ENCODE data around the gene USP35.

USP35 gene, protein sequence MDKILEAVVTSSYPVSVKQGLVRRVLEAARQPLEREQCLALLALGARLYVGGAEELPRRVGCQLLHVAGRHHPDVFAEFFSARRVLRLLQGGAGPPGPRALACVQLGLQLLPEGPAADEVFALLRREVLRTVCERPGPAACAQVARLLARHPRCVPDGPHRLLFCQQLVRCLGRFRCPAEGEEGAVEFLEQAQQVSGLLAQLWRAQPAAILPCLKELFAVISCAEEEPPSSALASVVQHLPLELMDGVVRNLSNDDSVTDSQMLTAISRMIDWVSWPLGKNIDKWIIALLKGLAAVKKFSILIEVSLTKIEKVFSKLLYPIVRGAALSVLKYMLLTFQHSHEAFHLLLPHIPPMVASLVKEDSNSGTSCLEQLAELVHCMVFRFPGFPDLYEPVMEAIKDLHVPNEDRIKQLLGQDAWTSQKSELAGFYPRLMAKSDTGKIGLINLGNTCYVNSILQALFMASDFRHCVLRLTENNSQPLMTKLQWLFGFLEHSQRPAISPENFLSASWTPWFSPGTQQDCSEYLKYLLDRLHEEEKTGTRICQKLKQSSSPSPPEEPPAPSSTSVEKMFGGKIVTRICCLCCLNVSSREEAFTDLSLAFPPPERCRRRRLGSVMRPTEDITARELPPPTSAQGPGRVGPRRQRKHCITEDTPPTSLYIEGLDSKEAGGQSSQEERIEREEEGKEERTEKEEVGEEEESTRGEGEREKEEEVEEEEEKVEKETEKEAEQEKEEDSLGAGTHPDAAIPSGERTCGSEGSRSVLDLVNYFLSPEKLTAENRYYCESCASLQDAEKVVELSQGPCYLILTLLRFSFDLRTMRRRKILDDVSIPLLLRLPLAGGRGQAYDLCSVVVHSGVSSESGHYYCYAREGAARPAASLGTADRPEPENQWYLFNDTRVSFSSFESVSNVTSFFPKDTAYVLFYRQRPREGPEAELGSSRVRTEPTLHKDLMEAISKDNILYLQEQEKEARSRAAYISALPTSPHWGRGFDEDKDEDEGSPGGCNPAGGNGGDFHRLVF

GRCh38 chr11:78188286-78189173, at the start of gene USP35, which contains the start of gene KCTD21:
USP35 (plus strand) TSS chr11:78188919; CDS start chr11:78196246, 7,327 bp downstream.
KCTD21 (minus strand) TSS chr11:78188626; CDS start chr11:78174554, 14,072 bp downstream.
- no peaks in the 10 kb centered on the region for H3K27me3 ChIP-seq (replicated peaks; ENCODE audit: insufficient read depth, low read length)
- peak; percentile 97 for DNase-seq
- no peaks in the 10 kb centered on the region for H3F3A ChIP-seq (ENCODE audit: insufficient read depth, low read length)
- no peaks in the 10 kb centered on the region for H3K9me3 ChIP-seq (replicated peaks; ENCODE audit: insufficient read depth, low read length)
- peak within 1 kb of the TSS; percentile 67 for H3K9ac ChIP-seq (ENCODE audit: low read length)
- TF ChIP-seq EZH2phosphoT487 (IDR thresholded peaks at IDR 0.05; ENCODE audit: low read length), result no peak
- no peak for TF ChIP-seq EZH2 (optimal IDR thresholded peaks at IDR 0.05; ENCODE audit: low read depth, low read length)
- TF ChIP-seq CTCF (IDR thresholded peaks at IDR 0.05; ENCODE audit: low read length), result no peak
- peak within 1 kb of the TSS; percentile 95 for H2AFZ ChIP-seq (ENCODE audit: low read length)
- no peaks in the 10 kb centered on the region for H3K36me3 ChIP-seq (replicated peaks; ENCODE audit: insufficient read depth, low read length)
- peak within 1 kb of the TSS; percentile 89 for H3K4me3 ChIP-seq (ENCODE audit: low read length)
- H3K79me2 ChIP-seq (ENCODE audit: low read length), result 0 out of 2 replicates have a peak, but pooled peaks cover 5% of the 10 kb centered on the region
- no peak within 1 kb of the TSS for H3K27ac ChIP-seq (ENCODE audit: low read length)
- peak within 1 kb of the TSS; percentile 94 for H3K4me2 ChIP-seq (ENCODE audit: low read depth, low read length)
- H4K20me1 ChIP-seq (ENCODE audit: insufficient read depth, low read length), result no peaks in the 10 kb centered on the region
- no peaks in the 10 kb centered on the region for H3K9me2 ChIP-seq (replicated peaks; ENCODE audit: insufficient read depth, low read length)
- peaks cover 15% of the 10 kb centered on the region; the same call in 1 of the 2 replicates for H3K4me1 ChIP-seq (ENCODE audit: low read length)

DNA sequence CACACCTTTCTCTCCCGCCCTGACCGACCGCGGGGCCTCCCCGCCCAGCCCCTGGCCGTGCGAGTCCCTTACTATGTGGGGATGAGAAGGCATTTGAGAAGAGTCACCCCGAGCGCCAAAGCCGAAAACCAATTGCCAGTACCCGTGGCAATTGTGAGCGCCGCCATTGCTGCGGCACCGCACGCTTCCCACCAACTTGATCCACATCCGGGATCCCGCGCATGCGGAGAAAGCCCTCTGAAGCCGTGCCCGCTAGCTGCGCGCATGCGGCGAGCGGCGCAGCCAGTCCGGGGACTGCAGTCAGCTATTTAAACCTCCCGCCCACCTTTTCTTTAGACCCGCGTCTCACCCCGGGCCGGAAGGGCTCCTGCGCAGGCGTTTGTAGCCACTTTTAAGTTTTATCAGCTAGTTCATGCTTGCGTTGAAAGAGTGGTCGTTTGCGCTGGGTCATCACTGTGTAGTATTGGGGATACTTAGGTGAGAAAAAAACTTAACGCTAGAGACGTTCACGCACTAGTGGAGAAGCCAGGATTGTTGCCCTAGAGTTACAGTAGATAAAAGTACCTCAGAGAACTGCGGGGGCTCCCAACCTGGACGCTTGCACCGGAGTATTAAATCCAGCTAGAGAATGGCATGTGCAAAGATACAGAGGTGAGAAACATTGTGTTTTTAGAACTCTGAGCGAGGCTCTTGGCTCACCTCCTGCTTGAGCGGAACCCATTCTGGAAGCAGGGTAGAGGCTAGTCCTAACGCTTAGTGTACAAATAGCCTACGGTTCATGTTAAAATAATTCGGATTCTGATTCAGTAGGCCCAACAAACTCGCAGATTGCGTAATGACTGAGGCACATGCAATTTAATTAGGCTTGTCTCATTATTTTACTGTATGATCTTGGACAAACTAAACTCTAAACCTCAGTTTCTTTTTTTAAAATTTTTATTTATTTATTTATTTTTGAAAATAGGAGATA, 49.0 kb upstream of the USP35 start, which contains the start of gene ALG8:
TSS of gene ALG8 (minus strand) at position 205 of the 970 bp plus-strand sequence. CDS start at position 167, 38 bp downstream.
- H3K27ac ChIP-seq (ENCODE audit: low read length), result peak within 1 kb of the TSS; percentile 60
- H3K36me3 ChIP-seq (replicated peaks; ENCODE audit: insufficient read depth, low read length), result no peaks in the 10 kb centered on the region

More for the DNA sequence above, 49.0 kb upstream of the USP35 start, which contains the start of gene ALG8:
- peak within 1 kb of the TSS; percentile 86 for H3K9ac ChIP-seq (ENCODE audit: low read length)
- no peaks in the 10 kb centered on the region for H3K9me3 ChIP-seq (replicated peaks; ENCODE audit: insufficient read depth, low read length)
- H3K4me2 ChIP-seq (ENCODE audit: low read depth, low read length), result peak within 1 kb of the TSS; percentile 85
- H3K79me2 ChIP-seq (ENCODE audit: low read length), result peaks cover 28% of the 10 kb centered on the region
- peak within 1 kb of the TSS; percentile 77 for H2AFZ ChIP-seq (ENCODE audit: low read length)
- H4K20me1 ChIP-seq (ENCODE audit: insufficient read depth, low read length), result no peaks in the 10 kb centered on the region
- H3F3A ChIP-seq (ENCODE audit: insufficient read depth, low read length), result peaks cover 16% of the 10 kb centered on the region
- TF ChIP-seq CTCF (IDR thresholded peaks at IDR 0.05; ENCODE audit: low read length) (no peak), EZH2phosphoT487 (IDR thresholded peaks at IDR 0.05; ENCODE audit: low read length) (no peak), EZH2 (optimal IDR thresholded peaks at IDR 0.05; ENCODE audit: low read depth, low read length) (no peak)
- H3K4me3 ChIP-seq (ENCODE audit: low read length), result peak within 1 kb of the TSS; percentile 83
- peak; percentile 98 for DNase-seq
- peaks cover 27% of the 10 kb centered on the region for H3K4me1 ChIP-seq (ENCODE audit: low read length)
- no peaks in the 10 kb centered on the region for H3K9me2 ChIP-seq (replicated peaks; ENCODE audit: insufficient read depth, low read length)
- H3K27me3 ChIP-seq (replicated peaks; ENCODE audit: insufficient read depth, low read length), result no peaks in the 10 kb centered on the region
